Ureter (tissue), 1 donor: ENCODE measurements around the gene MID2. TPM values are rescaled to one million over a fixed set of nuclear protein-coding genes. Genes with fewer than 3 reads are reported as not detected.
"Not testable (repeated sequence)": the region's sequence is repeated elsewhere in the genome, so short reads cannot be mapped to it uniquely, and the experiment has no call there.

Experiments
- DNase-seq: peaks from one replicate; pipeline ENCODE4 v3.0.0-alpha.2; 2020; ENCODE audit warnings: low spot score
- total RNA-seq: library from RNA; stranded (reverse); gene quantifications from one replicate; pipeline ENCODE4 v1.2.4, GENCODE V29; 2023
- donor health status: DM: yes; HTN: yes; CAD: no.

Gene MID2
- total RNA-seq, 1 donor from 2014 or later: 29.9 TPM

DNA sequence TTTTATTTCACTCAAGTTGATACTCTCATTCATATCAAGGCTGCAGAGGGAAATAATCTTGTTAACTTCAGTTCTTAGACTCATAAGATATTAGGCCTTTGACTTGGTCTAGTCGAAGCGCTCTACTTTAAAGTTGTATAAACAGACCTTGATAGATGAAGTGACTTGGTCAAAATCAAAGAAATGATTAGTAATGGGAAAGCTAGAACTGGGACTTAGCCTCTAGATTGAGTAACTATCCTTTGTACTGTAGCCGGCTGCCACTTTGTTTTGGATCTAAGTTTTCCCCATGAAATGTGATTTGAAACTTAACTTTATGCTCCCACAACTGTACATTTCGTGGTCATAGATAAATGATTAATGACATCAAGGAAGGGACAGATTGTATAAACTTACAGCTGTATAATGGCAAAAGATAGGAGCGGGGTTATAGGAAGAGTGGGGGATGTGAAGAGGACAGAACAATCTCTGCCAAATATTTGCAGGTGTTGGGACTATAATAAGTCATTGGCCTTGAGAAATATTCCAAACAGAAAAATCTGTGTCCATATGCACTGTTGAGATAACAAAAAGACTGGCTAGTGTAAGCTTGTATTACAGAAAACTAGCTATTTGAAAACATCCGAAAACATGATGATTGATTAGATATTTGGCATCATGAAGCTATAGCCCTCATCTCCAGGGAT lies 17.2 kb downstream of the MID2 start:
- DNase-seq: no peak

GRCh38 chrX:107845625-107846024 lies 20.0 kb downstream of the MID2 start:
- DNase-seq: no peak

DNA sequence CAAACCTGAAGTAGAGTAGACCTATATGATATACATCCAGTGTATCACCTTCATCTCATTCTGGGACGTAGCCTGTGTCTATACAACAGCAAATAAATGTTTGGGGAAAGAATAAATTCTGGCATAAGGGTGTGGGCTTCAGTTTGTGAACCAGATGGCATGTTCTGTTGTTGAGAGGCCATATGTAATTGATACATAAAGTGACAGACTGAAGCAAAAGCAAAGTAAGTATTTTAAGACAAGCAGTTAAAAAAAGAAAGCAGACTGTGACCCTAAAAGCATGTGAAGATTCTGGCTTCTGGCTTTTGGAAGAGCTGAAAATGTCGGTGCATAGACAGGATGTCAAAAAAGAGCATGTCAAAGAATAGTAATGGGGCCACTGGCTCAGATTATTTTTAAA lies 22.9 kb downstream of the MID2 start:
- no peak for DNase-seq

- no peak for DNase-seq
These were observed 24.2 kb downstream of the MID2 start for GRCh38 chrX:107849747-107850421.

GRCh38 chrX:107850422-107850765 lies 24.7 kb downstream of the MID2 start:
- no peak for DNase-seq

DNA sequence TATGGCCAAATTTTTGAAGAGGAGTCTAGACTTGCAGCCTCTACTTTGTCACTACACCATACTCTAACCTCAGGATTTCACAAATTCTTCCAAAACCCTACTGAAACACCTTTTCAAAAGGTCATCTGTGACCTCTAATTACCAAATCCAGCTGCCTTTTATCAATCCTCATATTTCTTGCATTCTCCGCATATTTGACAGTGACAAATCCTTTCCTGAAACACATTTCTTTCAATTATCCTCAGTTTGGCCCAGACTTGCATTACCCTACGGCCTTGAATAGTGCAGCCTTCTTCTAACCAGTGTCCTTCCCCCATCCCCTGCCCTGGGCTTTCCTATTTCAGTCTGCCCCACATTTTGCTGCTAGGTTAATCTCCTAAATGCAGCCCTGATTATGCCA lies 25.5 kb downstream of the MID2 start:
- DNase-seq: no peak

- DNase-seq: not testable (repeated sequence)
These were observed 26.0 kb downstream of the MID2 start for GRCh38 chrX:107851665-107852064.

GRCh38 chrX:107856289-107856688 lies 30.6 kb downstream of the MID2 start:
- DNase-seq: no peak

DNA sequence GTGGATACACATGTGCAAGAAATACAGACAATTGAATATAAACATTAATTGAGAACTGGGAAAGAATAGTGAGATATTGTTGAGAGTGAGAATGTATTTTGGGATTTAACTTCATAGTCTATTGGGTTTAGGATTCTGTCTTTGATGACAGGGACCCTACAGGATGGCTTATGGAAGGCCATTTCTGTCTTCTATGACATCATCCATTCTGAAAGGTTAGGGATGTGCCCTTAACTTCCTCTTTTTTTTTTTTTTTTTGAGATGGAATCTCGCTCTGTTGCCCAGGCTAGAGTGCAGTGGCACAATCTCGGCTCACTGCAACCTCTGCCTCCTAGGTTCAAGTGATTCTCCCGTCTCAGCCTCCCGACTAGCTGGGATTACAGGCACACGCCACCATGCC lies 31.4 kb downstream of the MID2 start:
- not testable (repeated sequence) for DNase-seq

DNA sequence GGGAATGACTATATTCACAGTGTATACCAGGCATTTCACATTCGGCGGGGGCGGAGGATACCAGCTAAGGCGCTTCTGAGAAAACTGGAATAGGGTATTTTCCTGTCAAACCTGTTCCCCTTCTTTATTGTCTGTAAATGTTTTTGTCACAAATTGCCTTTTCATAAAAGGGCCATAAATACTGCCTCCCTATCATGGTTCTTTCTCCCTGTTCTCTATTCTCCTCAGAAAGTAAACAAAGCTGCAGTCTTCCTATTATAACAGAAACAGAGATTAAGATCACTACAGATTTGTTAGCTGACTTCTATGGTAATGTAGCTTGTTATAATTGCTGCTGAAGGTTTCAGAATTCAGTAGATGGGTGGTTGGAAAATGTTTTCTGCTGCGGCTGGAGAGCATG lies 32.2 kb downstream of the MID2 start:
- DNase-seq: no peak

GRCh38 chrX:107861056-107861455 lies 35.4 kb downstream of the MID2 start:
- DNase-seq: no peak

DNA sequence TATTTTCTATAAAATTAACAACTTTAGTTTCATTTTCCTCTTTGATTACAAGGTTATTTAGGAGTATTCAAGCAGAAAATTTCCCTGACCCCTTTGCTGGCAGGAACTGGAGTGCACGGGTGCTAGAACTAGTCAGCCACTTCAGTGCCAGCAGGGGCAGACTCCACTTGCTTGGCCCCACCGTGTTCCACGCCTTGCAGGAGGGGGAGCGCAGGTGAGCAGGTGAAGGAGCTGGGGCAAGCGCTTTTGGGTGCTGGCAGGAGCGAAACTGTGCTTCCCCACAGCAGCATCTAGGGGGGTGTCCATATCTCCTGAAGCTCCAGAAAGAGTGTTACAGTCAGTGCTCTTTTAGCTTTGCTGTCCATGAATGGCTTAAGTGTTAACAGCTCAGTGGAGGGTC lies 45.5 kb downstream of the MID2 start:
- no peak for DNase-seq

GRCh38 chrX:107878106-107878505 lies 52.4 kb downstream of the MID2 start:
- DNase-seq: no peak

DNA sequence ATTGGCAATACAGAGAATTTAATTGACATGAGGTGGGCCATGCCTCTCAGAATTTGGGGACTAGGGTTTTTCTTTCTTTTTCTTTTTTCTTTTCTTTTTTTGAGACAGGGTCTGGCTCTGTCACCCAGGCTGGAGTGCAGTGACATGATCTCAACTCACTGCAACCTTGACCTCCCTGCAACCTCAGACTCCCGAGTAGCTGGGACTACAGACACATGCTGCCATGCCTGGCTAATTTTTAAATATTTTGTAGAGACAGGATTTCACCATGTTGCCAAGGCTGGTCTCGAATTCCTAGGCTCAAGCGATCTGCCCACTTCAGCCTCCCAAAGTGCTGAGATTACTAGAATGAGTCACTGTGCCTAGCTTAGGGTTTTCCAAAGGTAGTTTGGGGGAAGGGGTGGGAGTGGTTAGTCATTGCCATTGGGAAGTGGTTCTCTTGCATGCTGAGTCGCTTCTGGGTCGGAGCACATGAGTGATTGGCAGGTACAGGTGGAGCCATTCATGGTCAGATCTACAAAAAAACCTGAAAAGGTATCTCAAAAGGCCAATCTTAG lies 54.5 kb downstream of the MID2 start:
- DNase-seq: no peak

GRCh38 chrX:107894038-107894437 lies 68.4 kb downstream of the MID2 start:
- DNase-seq: no peak

DNA sequence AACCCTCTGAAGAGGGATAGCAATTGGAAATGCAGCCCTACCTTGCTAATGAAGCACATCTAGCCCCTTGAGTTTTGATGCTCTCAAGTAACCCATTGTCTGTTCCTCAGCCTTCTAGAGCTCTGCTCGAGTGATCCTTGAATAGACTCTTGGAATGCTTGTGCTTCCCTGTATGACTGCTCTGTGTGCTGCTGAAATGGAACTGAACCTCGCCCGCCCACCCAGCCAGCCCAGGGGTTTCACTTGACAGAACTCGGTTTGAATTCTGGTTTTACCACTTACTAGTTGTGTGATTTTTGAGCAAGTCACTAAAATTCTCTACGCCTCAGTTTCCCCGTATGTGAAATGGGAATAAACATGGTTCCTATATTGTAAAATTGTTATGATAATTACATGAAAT lies 77.1 kb downstream of the MID2 start:
- DNase-seq: no peak

DNA sequence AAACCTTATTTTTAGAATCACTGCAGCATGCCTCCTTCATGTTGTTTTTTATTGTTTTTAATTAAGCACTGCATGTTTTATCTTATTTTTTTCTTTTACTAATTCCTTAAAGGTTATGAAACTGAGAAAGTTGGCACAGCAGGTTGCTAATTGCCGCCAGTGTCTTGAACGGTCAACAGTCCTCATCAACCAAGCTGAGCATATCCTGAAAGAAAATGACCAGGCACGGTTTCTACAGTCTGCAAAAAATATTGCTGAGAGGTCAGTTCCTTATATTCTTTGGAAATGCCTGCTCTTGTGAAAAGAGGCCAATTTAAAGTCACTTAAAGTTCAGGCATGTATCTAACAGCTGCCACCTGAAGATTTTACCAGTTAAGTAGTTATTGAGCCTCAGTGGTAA lies 79.7 kb downstream of the MID2 start:
- no peak for DNase-seq

DNA sequence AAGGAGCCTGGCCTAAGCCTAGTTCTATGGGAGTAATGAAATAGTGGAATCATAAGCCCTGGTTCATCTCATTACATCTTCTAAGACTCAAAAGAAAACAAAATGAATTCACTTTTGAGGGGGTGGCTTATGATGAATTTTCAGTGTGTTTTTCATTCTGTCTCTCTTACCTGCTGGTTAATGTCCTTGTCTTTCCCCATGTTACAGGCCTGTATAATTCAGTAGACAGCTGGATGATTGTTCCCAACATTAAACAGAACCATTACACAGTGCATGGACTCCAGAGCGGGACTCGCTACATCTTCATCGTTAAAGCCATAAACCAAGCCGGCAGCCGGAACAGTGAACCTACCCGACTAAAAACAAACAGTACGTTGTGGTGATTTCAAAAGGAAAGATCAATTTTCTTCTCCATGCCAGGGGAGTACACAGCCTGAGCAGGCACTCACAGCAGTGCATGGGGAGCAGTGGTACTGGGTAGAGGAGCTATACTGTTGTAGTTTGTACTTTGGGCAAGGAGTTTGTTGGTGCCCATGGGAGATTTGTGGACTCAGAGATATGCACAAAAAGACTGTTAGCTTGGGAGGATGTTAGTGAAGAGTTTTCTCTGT lies 98.6 kb downstream of the MID2 start:
- no peak for DNase-seq

- DNase-seq: no peak
These were observed 108.6 kb downstream of the MID2 start for GRCh38 chrX:107934262-107934661.

- DNase-seq: no peak
These were observed 109.5 kb downstream of the MID2 start for GRCh38 chrX:107935200-107935599.

DNA sequence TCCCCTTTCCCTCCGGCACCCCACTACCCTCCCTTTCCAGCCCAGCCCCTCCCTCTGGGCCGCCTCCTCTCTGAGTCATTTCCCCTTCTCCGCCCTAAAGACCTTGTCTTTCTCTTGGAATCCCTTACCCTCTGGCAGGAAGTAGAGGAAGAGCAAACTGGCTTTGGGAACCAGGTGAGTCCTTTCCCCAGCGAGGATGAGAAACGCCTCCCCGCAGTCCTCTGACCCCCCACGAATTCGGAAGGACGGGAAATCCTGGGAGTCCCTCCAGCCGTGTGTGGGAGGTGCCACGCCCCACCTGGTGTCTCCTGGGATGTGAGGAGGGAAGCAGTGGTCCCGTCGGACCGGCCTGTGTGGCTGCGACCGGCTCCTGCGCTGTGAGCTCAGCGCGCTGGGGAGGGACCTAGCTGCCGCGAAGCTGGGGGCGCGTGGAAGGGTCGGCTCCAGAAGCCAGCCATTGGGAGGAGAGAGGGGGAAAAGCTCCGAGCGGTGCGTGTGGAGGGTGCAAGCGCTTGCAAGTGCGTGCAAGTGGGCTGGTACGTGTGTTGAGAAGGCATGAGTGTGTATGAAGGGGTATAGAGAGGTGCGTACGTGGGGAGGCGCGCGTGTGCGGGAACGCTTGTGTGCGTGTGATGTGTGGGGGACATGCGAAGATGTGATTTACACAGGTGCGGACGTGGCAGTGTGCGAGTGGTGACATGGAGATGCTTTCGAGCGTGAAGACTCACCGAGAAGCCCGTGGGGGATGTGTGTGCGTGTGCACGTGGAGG lies 110.2 kb downstream of the MID2 start:
- DNase-seq: no peak

DNA sequence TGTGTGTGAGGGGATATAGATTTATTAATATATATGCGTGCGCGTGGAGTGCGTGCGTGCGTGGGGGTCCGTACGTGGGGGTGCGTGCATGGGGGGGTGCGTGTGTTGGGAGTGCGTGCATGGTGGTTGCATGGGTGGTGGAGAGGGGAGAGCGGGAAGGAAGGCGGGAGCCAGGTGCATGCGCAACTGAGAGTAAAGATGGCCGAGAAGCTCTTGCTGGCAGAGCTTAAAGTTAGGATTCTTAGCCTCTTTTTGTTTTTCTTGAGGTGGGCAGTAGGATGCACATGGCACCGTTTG lies 110.7 kb downstream of the MID2 start:
- DNase-seq: no peak

- no peak for DNase-seq
These were observed 114.4 kb downstream of the MID2 start for GRCh38 chrX:107940095-107940494.
